A549 (cell line): ENCODE results near the gene GSAP. TPM values are rescaled to one million over a fixed set of nuclear protein-coding genes. Genes with fewer than 3 reads are reported as not detected.

Experiments used
- ATAC-seq, 2 experiments: fragments of 200-7000 bp in 1 of 2; fragments of >200 bp in 1 of 2; cut with Nextera tagmentation in 1 of 2; cut with Tn5 transposase in 1 of 2; 3 replicates each; pipeline versions ENCODE4 v1.8.0 to v1.9.1; 2018 to 2020; ENCODE audit warnings: mild to moderate bottlenecking in 1 of 2, moderate library complexity in 1 of 2
- CTCF ChIA-PET: fragments of 300-600 bp; sonication (Branson Sonifier 250); formaldehyde crosslinking; extraction: SDS; loops from one replicate; lab custom pipeline; 2021; ENCODE audit warnings: antibody characterized with exemption, inconsistent platforms; lab: Yijun Ruan, JAX
- POLR2A ChIA-PET: fragments of 350-600 bp; formaldehyde crosslinking; extraction: SDS; loops from one replicate; lab custom pipeline; 2021; ENCODE audit warnings: antibody characterized with exemption, inconsistent platforms; lab: Yijun Ruan, JAX
- DNase-seq, 2 experiments: peaks; one replicate each; pipeline versions ENCODE4 v3.0.0 to v3.0.0-alpha.2; 2011 to 2016; ENCODE audit warnings: low read depth in 1 of 2, low spot score in 1 of 2
- FAIRE-seq: peaks from 2 replicates; lab custom pipeline; 2011; peaks lifted over from hg19 to GRCh38; lab: Jason Lieb, UNC
- H3K27ac ChIP-seq, 2 experiments: fragments of >200 bp; sonication (Bioruptor Twin); formaldehyde crosslinking; 3 replicates each; pipeline ENCODE4 v1.5.1; 2016 to 2017
- H3K4me1 ChIP-seq: fragments of >200 bp; sonication (Bioruptor Twin); formaldehyde crosslinking; 3 replicates; pipeline ENCODE4 v1.6.1; 2016
- H3K4me2 ChIP-seq: fragments of >200 bp; sonication (Bioruptor Twin); formaldehyde crosslinking; 3 replicates; pipeline ENCODE4 v1.6.1; 2016
- H3K4me3 ChIP-seq: fragments of >200 bp; sonication (Bioruptor Twin); formaldehyde crosslinking; 3 replicates; pipeline ENCODE4 v1.5.1; 2016
- H3K9me3 ChIP-seq: fragments of >200 bp; sonication (Bioruptor Twin); formaldehyde crosslinking; 3 replicates; pipeline ENCODE4 v1.6.1; 2016
- ATOH8 ChIP-seq: fragments of 250-450 bp; sonication (Bioruptor Pico); IDR thresholded peaks from 2 replicates; pipeline ENCODE4 v1.5.0; 2020; ENCODE audit warnings: low read depth, mild to moderate bottlenecking, moderate library complexity
- CBX8 ChIP-seq: fragments of 200-600 bp; sonication (generic); IDR thresholded peaks from 2 replicates; pipeline ENCODE4 v1.6.1; 2016
- CEBPB ChIP-seq, 2 experiments: fragments of >200 bp in 1 of 2; sonication (Bioruptor Twin) in 1 of 2; formaldehyde crosslinking in 1 of 2; IDR thresholded peaks; 2 replicates each; pipeline ENCODE4 v1.6.1; 2012 to 2016
- CHD2 ChIP-seq: fragments of 150-350 bp; IDR thresholded peaks from 2 replicates; pipeline ENCODE4 v1.6.1; 2014; ENCODE audit warnings: low read length; ENCODE audit not compliant: partially characterized antibody
- CTCF ChIP-seq: fragments of >200 bp; sonication (Bioruptor Twin); formaldehyde crosslinking; IDR thresholded peaks from 3 replicates; pipeline ENCODE4 v1.5.1; 2016
- EP300 ChIP-seq, 2 experiments: fragments of >200 bp; sonication (Bioruptor Twin); formaldehyde crosslinking; IDR thresholded peaks; 2 replicates in 1 of 2; 3 replicates in 1 of 2; pipeline ENCODE4 v1.6.1; 2016 to 2017
- FOSB ChIP-seq: fragments of 250-450 bp; sonication (Bioruptor Pico); IDR thresholded peaks from 2 replicates; pipeline ENCODE4 v1.5.0; 2020; ENCODE audit warnings: mild to moderate bottlenecking, moderate library complexity
- FOSL2 ChIP-seq, 2 experiments: fragments of 450-650 bp in 1 of 2; fragments of >200 bp in 1 of 2; sonication (Bioruptor Twin) in 1 of 2; formaldehyde crosslinking; IDR thresholded peaks; 2 replicates each; pipeline versions ENCODE4 v1.5.0 to v1.6.1; 2016 to 2020; ENCODE audit warnings: mild to moderate bottlenecking in 1 of 2, moderate library complexity in 1 of 2
- HES2 ChIP-seq: fragments of >200 bp; sonication (Bioruptor Twin); formaldehyde crosslinking; IDR thresholded peaks from 2 replicates; pipeline ENCODE4 v1.6.1; 2016
- JUN ChIP-seq, 2 experiments: fragments of >200 bp; sonication (Bioruptor Twin); formaldehyde crosslinking; IDR thresholded peaks; 2 replicates in 1 of 2; 3 replicates in 1 of 2; pipeline ENCODE4 v1.6.1; 2016 to 2017
- NFE2L2 ChIP-seq: fragments of 150-350 bp; conservative IDR thresholded peaks from 2 replicates; pipeline ENCODE4 v1.6.1; 2014; ENCODE audit warnings: low read length
- POLR2A ChIP-seq: IDR thresholded peaks from 2 replicates; pipeline ENCODE4 v1.6.1; 2012; ENCODE audit warnings: mild to moderate bottlenecking, low read length
- SREBF2 ChIP-seq: fragments of 450-650 bp; IDR thresholded peaks from 2 replicates; pipeline ENCODE4 v1.6.1; 2014; ENCODE audit warnings: mild to moderate bottlenecking, moderate library complexity
- ZC3H11A ChIP-seq: fragments of 450-650 bp; IDR thresholded peaks from 2 replicates; pipeline ENCODE4 v1.6.1; 2014; ENCODE audit warnings: antibody characterized with exemption, mild to moderate bottlenecking
- ZFP36 ChIP-seq: fragments of 450-650 bp; IDR thresholded peaks from 2 replicates; pipeline ENCODE4 v1.6.1; 2014; ENCODE audit warnings: borderline replicate concordance; ENCODE audit not compliant: partially characterized antibody
- WGBS: methylation state at CpG from one replicate; pipeline ENCODE4 v1.1.6; 2017; ENCODE audit errors: missing lambda C conversion rate; 5-methylcytosine and 5-hydroxymethylcytosine counted together
- polyA plus RNA-seq, 4 experiments: library from polyadenylated mRNA; depleted of rRNA in 3 of 4; stranded (reverse); fragments of >200 nt; fragmentation: RNase III in 1 of 4; extraction: RNeasy Plus Mini Kit Qiagen cat#74134 plus additional on column Dnase treatment in 1 of 4; gene quantifications; 2 replicates in 3 of 4; 3 replicates in 1 of 4; pipeline ENCODE4 v1.2.3, GENCODE V29; 2011 to 2017

GSAP gene
- polyA plus RNA-seq, 2 of the 4 experiments (the other 2 are of a cell fraction) = 4.1 to 18.6 TPM

- DNase-seq (no peak), ATAC-seq (no peak)
- no peaks in the 10 kb centered on the region for H3K9me3 ChIP-seq
- 86% methylated on average over 1 of the region's 1 CpG for WGBS
- H3K27ac ChIP-seq = no peak overlapping the region
- CTCF ChIA-PET = interaction anchor here (0.6 to 1.1 kb wide), 3 partner anchors 63 to 204 kb away, joined by 3 read pairs; no protein-coding TSS in a partner anchor
- no peak overlapping the region for H3K4me3 ChIP-seq
- TF ChIP-seq POLR2A = no peak
- TF ChIP-seq HES2 = no peak
- no peak for TF ChIP-seq FOSL2 (IDR thresholded peaks at IDR 0.05)
- peak; percentile 11; the same call in 1 of the 2 replicates for TF ChIP-seq FOSL2 (CRISPR knock-in tag; IDR thresholded peaks at IDR 0.05)
- TF ChIP-seq ZC3H11A = no peak
- TF ChIP-seq, all 56 proteins: peak for 1
- FAIRE-seq = no peak
- POLR2A ChIA-PET = interaction anchor here (0.6 kb wide), 1 partner anchor 88 kb away, joined by 4 read pairs; the partner anchor contains the start of gene GSAP
- H3K4me1 ChIP-seq = peaks cover 17% of the 10 kb centered on the region
- no peak overlapping the region for H3K4me2 ChIP-seq
Observed at GRCh38 chr7:77328669-77329068, 87.5 kb downstream of the GSAP start.

- Histone ChIP-seq H3K4me2 (no peak overlapping the region), H3K4me3 (no peak overlapping the region), H3K4me1 (peaks cover 17% of the 10 kb centered on the region), H3K9me3 (no peaks in the 10 kb centered on the region), H3K27ac (no peak overlapping the region; a peak in 2 of 6 replicates)
- ATAC-seq = no peak
- TF ChIP-seq HES2 = no peak
- no peak for TF ChIP-seq CBX8
- TF ChIP-seq ZFP36 = no peak
- no peak for TF ChIP-seq CTCF
- TF ChIP-seq NFE2L2 = no peak
- no peak for TF ChIP-seq FOSL2 (IDR thresholded peaks at IDR 0.05)
- TF ChIP-seq FOSL2 (CRISPR knock-in tag; IDR thresholded peaks at IDR 0.05) = no peak
- TF ChIP-seq CHD2 = no peak
- TF ChIP-seq JUN (IDR thresholded peaks at IDR 0.05) = no peak
- no peak for TF ChIP-seq EP300 (IDR thresholded peaks at IDR 0.05)
- no peak for TF ChIP-seq SREBF2
- no peak for TF ChIP-seq FOSB (CRISPR knock-in tag)
- CTCF ChIA-PET = interaction anchor here (0.9 to 1.1 kb wide), 2 partner anchors 20 to 203 kb away, joined by 3 read pairs; no protein-coding TSS in a partner anchor
- POLR2A ChIA-PET = interaction anchor here (0.6 kb wide), 1 partner anchor 88 kb away, joined by 4 read pairs; the partner anchor contains the start of gene GSAP
- no peak for FAIRE-seq
- WGBS = 93% methylated on average over 6 of the region's 6 CpGs
- no peak for DNase-seq
Observed at GRCh38 chr7:77327932-77328628, 88.1 kb downstream of the GSAP start.

GRCh38 chr7:77327067-77327931 is 88.8 kb downstream of the GSAP start:
- H3K27ac ChIP-seq = no peak overlapping the region; a peak in 1 of 6 replicates
- peak in 1 of 2 experiments; percentile 40; a peak in 3 of 6 replicates for ATAC-seq
- WGBS = 65% methylated on average over 12 of the region's 12 CpGs

More at GRCh38 chr7:77327067-77327931, 88.8 kb downstream of the GSAP start:
- DNase-seq (no peak), FAIRE-seq (no peak)
- POLR2A ChIA-PET = no interaction called here
- TF ChIP-seq ATOH8 (CRISPR knock-in tag) (no peak), CEBPB (IDR thresholded peaks at IDR 0.05) (peak; percentile 70 to 78; a peak in 3 of 4 replicates)
- no peak overlapping the region for H3K4me2 ChIP-seq
- CTCF ChIA-PET = interaction anchor here (0.9 kb wide), 1 partner anchor 21 kb away, joined by 3 read pairs; no protein-coding TSS in a partner anchor
- peaks cover 16% of the 10 kb centered on the region for H3K4me1 ChIP-seq
- no peaks in the 10 kb centered on the region for H3K9me3 ChIP-seq
- no peak overlapping the region for H3K4me3 ChIP-seq
